ENCODE results near the gene CFAP46. TPM values are rescaled to one million over a fixed set of nuclear protein-coding genes. Genes with fewer than 3 reads are reported as not detected.

Gene CFAP46
- total and polyA plus RNA-seq, 2 of the 8 experiments (the other 6 are each of a cell fraction or from before 2014, with no cell fraction given), result 2.6 to 4.8 TPM

- DNase-seq (ENCODE audit: low read depth in 1 of 2, low spot score in 2 of 2) (no peak), FAIRE-seq (no peak)
- Histone ChIP-seq H2BK5ac (ENCODE audit: low read depth, low read length) (no peak overlapping the region), H3K4me3 (ENCODE audit: extremely low read depth in 1 of 4, insufficient read depth in 2 of 4, low read depth in 3 of 4, low read length in 4 of 4) (no peak overlapping the region), H2AK5ac (ENCODE audit: low read depth, low read length) (no peak overlapping the region), H3K36me3 (ENCODE audit: control insufficient read depth in 2 of 4, insufficient read depth in 4 of 4, low read length in 3 of 4) (peaks cover 0 to 23% (median 0%) of the 10 kb centered on the region in 4 experiments; a peak in 2 of 8 replicates), H3K27me3 (replicated peaks in 1 of 4; ENCODE audit: control insufficient read depth in 3 of 4, extremely low read depth in 1 of 4, insufficient read depth in 3 of 4, low read length in 3 of 4) (peaks cover 55 to 61% (median 60%) of the 10 kb centered on the region in 4 experiments), H4K8ac (ENCODE audit: extremely low read depth, insufficient read depth, low read length) (no peak overlapping the region), H4K5ac (ENCODE audit: insufficient read length, low read depth, low read length) (no peak overlapping the region), H3K27ac (ENCODE audit: low read depth, low read length) (no peak overlapping the region), H3K4ac (replicated peaks; ENCODE audit: insufficient read length, low read depth, low read length) (no peak overlapping the region), H4K91ac (replicated peaks; ENCODE audit: insufficient read length, low read length) (no peak overlapping the region), H2BK15ac (ENCODE audit: low read length) (no peak overlapping the region), H3K9ac (replicated peaks in 1 of 4; ENCODE audit: extremely low read depth in 1 of 4, low read depth in 3 of 4, low read length in 3 of 4) (no peak overlapping the region), H3K23me2 (ENCODE audit: low read depth, low read length) (peaks cover 7% of the 10 kb centered on the region; the same call in 1 of the 2 replicates), H4K20me1 (replicated peaks in 1 of 2; ENCODE audit: control insufficient read depth in 1 of 2, insufficient read depth in 2 of 2, low read length in 2 of 2) (peaks cover 2 to 5% of the 10 kb centered on the region in 2 experiments), H3K4me2 (ENCODE audit: insufficient read depth in 1 of 2, low read depth in 2 of 2, low read length in 2 of 2) (no peak overlapping the region), H3K23ac (ENCODE audit: insufficient read length) (no peak overlapping the region), H3K79me2 (ENCODE audit: control insufficient read depth in 1 of 2, insufficient read depth in 2 of 2, low read length in 2 of 2) (no peaks in the 10 kb centered on the region), H2BK120ac (replicated peaks; ENCODE audit: low read depth, low read length) (no peak overlapping the region), H3K79me1 (ENCODE audit: low read depth, low read length) (no peaks in the 10 kb centered on the region), H2BK20ac (ENCODE audit: low read length) (no peak overlapping the region), H3K56ac (replicated peaks; ENCODE audit: insufficient read length, low read depth, low read length) (no peak overlapping the region), H3K4me1 (replicated peaks in 1 of 4; ENCODE audit: control insufficient read depth in 3 of 4, insufficient read depth in 4 of 4, low read length in 3 of 4) (peaks cover 0 to 11% (median 4%) of the 10 kb centered on the region in 4 experiments; a peak in 6 of 7 replicates), H3K18ac (ENCODE audit: extremely low read depth, low read length) (no peak overlapping the region), H3K9me3 (ENCODE audit: insufficient read depth in 2 of 2, low read depth in 1 of 2, low read length in 1 of 2) (no peaks in the 10 kb centered on the region; a peak in 1 of 4 replicates), H3K14ac (ENCODE audit: insufficient read length) (no peak overlapping the region), H2BK12ac (ENCODE audit: low read depth, low read length) (no peak overlapping the region), H2AFZ (ENCODE audit: low read length) (no peak overlapping the region)
- POLR2A ChIA-PET (ENCODE audit: partially characterized antibody), result no interaction called here
- WGBS, 2 experiments (ENCODE audit: extremely low coverage in 1 of 2, insufficient coverage in 1 of 2, insufficient read length in 1 of 2, insufficient replicate concordance in 2 of 2, low coverage in 1 of 2, low lambda C conversion rate in 2 of 2, missing lambda C conversion rate in 1 of 2), result 88% methylated on average over 13 of the region's 15 CpGs; no CpG with 5 or more reads in 1 of the 2 experiments
- CTCF ChIA-PET (ENCODE audit: partially characterized antibody), result interaction anchor here (0.8 to 1.4 kb wide), 2 partner anchors 48 to 135 kb away, joined by 3 to 9 read pairs; no protein-coding TSS in a partner anchor
- TF ChIP-seq CREB1 (IDR thresholded peaks at IDR 0.05) (no peak), GABPA (IDR thresholded peaks at IDR 0.05; ENCODE audit: borderline replicate concordance, insufficient read depth, low read length) (no peak)
Observed at GRCh38 chr10:132789659-132790148, 152.7 kb downstream of the CFAP46 start.
